Activated CD8-positive, alpha-beta memory T cell treated with anti-CD3 and anti-CD28 coated beads for 36 hours (primary cell): ENCODE measurements around the gene PDE1A. TPM values are rescaled to one million over a fixed set of nuclear protein-coding genes. Genes with fewer than 3 reads are reported as not detected.

ENCODE experiments used
- CTCF ChIA-PET: fragments of 350-600 bp; sonication (Branson Sonifier 250); formaldehyde crosslinking; loops from one replicate; lab custom pipeline; 2021; ENCODE audit warnings: antibody characterized with exemption; lab: Charles Lee
- POLR2A ChIA-PET: fragments of 350-600 bp; sonication (Branson Sonifier 250); formaldehyde crosslinking; loops from one replicate; lab custom pipeline; 2021; ENCODE audit warnings: antibody characterized with exemption; lab: Charles Lee
- total RNA-seq, 2 experiments: library from RNA; stranded (reverse); gene quantifications; one replicate each; pipeline ENCODE4 v1.2.3, GENCODE V29; 2021

PDE1A gene
- not detected for total RNA-seq

GRCh38 chr2:182426918-182427240, at the start of gene PDE1A:
Gene PDE1A, minus strand, starts transcription at chr2:182427036.
- POLR2A ChIA-PET = no interaction called here

GRCh38 chr2:182473635-182474034, 46.8 kb upstream of the PDE1A start:
- CTCF ChIA-PET = no interaction called here
- POLR2A ChIA-PET = no interaction called here

More at GRCh38 chr2:182426918-182427240, at the start of gene PDE1A:
- CTCF ChIA-PET = no interaction called here

GRCh38 chr2:182463760-182464159, 36.9 kb upstream of the PDE1A start:
- POLR2A ChIA-PET = no interaction called here
- CTCF ChIA-PET = no interaction called here

- CTCF ChIA-PET = no interaction called here
Measured at GRCh38 chr2:182456784-182457183, 29.9 kb upstream of the PDE1A start.

GRCh38 chr2:182452456-182452990, 25.7 kb upstream of the PDE1A start:
- CTCF ChIA-PET = no interaction called here
- POLR2A ChIA-PET = no interaction called here

More at GRCh38 chr2:182456784-182457183, 29.9 kb upstream of the PDE1A start:
- POLR2A ChIA-PET = no interaction called here

- ChIA-PET POLR2A (no interaction called here), CTCF (no interaction called here)
Measured at GRCh38 chr2:182448371-182448770, 21.5 kb upstream of the PDE1A start.

- ChIA-PET POLR2A (no interaction called here), CTCF (no interaction called here)
Measured at GRCh38 chr2:182447863-182448262, 21.0 kb upstream of the PDE1A start.

- ChIA-PET CTCF (no interaction called here), POLR2A (no interaction called here)
Measured at GRCh38 chr2:182447163-182447562, 20.3 kb upstream of the PDE1A start.

- ChIA-PET CTCF (no interaction called here), POLR2A (no interaction called here)
Measured at GRCh38 chr2:182446087-182446486, 19.3 kb upstream of the PDE1A start.

GRCh38 chr2:182445391-182445965, 18.6 kb upstream of the PDE1A start:
- POLR2A ChIA-PET = no interaction called here
- CTCF ChIA-PET = no interaction called here

- ChIA-PET POLR2A (no interaction called here), CTCF (no interaction called here)
Measured at GRCh38 chr2:182444806-182445205, 18.0 kb upstream of the PDE1A start.

GRCh38 chr2:182444170-182444569, 17.3 kb upstream of the PDE1A start:
- CTCF ChIA-PET = no interaction called here
- POLR2A ChIA-PET = no interaction called here

GRCh38 chr2:182436252-182436651, 9.4 kb upstream of the PDE1A start:
- POLR2A ChIA-PET = no interaction called here
- CTCF ChIA-PET = no interaction called here

GRCh38 chr2:182435754-182436153, 8.9 kb upstream of the PDE1A start:
- ChIA-PET CTCF (no interaction called here), POLR2A (no interaction called here)

- CTCF ChIA-PET = no interaction called here
- POLR2A ChIA-PET = no interaction called here
Measured at GRCh38 chr2:182432051-182432450, 5.2 kb upstream of the PDE1A start.

- POLR2A ChIA-PET = no interaction called here
- CTCF ChIA-PET = no interaction called here
Measured at GRCh38 chr2:182428476-182428875, 1.6 kb upstream of the PDE1A start.

GRCh38 chr2:182426082-182426917, 536 bp downstream of the PDE1A start:
- POLR2A ChIA-PET = no interaction called here

GRCh38 chr2:182422864-182423263, 4.0 kb downstream of the PDE1A start:
- ChIA-PET CTCF (no interaction called here), POLR2A (no interaction called here)

More at GRCh38 chr2:182426082-182426917, 536 bp downstream of the PDE1A start:
- CTCF ChIA-PET = no interaction called here

- ChIA-PET POLR2A (no interaction called here), CTCF (no interaction called here)
Measured at GRCh38 chr2:182420669-182421068, 6.2 kb downstream of the PDE1A start.

GRCh38 chr2:182416861-182417260, 10.0 kb downstream of the PDE1A start:
- CTCF ChIA-PET = no interaction called here

GRCh38 chr2:182416191-182416590, 10.6 kb downstream of the PDE1A start:
- POLR2A ChIA-PET = no interaction called here
- CTCF ChIA-PET = no interaction called here

More at GRCh38 chr2:182416861-182417260, 10.0 kb downstream of the PDE1A start:
- POLR2A ChIA-PET = no interaction called here
